Smooth muscle cell (in vitro differentiated cells): ENCODE data around the gene BIRC7. TPM values are rescaled to one million over a fixed set of nuclear protein-coding genes. Genes with fewer than 3 reads are reported as not detected.

Source experiments
- DNase-seq: peaks from one replicate; lab custom pipeline; 2025; ENCODE audit not compliant: unreplicated experiment; lab: John Stamatoyannopoulos, UW
- H2AFZ ChIP-seq: fragments of 200-600 bp; sonication (generic); 2 replicates; pipeline ENCODE4 v1.6.0; 2016; ENCODE audit warnings: antibody characterized with exemption, low read depth, mild to moderate bottlenecking
- H3F3A ChIP-seq: fragments of 200-600 bp; sonication (generic); 2 replicates; pipeline ENCODE4 v1.6.0; 2017; ENCODE audit warnings: antibody characterized with exemption, low read depth
- H3K27ac ChIP-seq: fragments of 200-600 bp; sonication (generic); 2 replicates; pipeline ENCODE4 v1.5.1; 2016; ENCODE audit warnings: low read depth, mild to moderate bottlenecking
- H3K27me3 ChIP-seq: fragments of 200-600 bp; sonication (generic); 2 replicates; pipeline ENCODE4 v1.6.1; 2016; ENCODE audit warnings: low read depth, mild to moderate bottlenecking
- H3K36me3 ChIP-seq: fragments of 200-600 bp; sonication (generic); 2 replicates; pipeline ENCODE4 v1.5.1; 2016; ENCODE audit warnings: low read depth
- H3K4me1 ChIP-seq: fragments of 200-600 bp; sonication (generic); 2 replicates; pipeline ENCODE4 v1.5.1; 2016; ENCODE audit warnings: low read depth
- H3K4me2 ChIP-seq: fragments of 200-600 bp; sonication (generic); 2 replicates; pipeline ENCODE4 v1.6.0; 2016; ENCODE audit warnings: mild to moderate bottlenecking
- H3K4me3 ChIP-seq: fragments of 200-600 bp; sonication (generic); 2 replicates; pipeline ENCODE4 v1.5.1; 2016; ENCODE audit warnings: mild to moderate bottlenecking
- H3K79me2 ChIP-seq: fragments of 200-600 bp; sonication (generic); 2 replicates; pipeline ENCODE4 v1.6.0; 2016; ENCODE audit warnings: low read depth, mild to moderate bottlenecking
- H3K9ac ChIP-seq: fragments of 200-600 bp; sonication (generic); 2 replicates; pipeline ENCODE4 v1.6.0; 2016; ENCODE audit warnings: low read depth
- H3K9me3 ChIP-seq: fragments of 200-600 bp; sonication (generic); replicated peaks from 2 replicates; pipeline ENCODE4 v1.5.1; 2016; ENCODE audit warnings: low read depth
- H4K20me1 ChIP-seq: fragments of 200-600 bp; sonication (generic); 2 replicates; pipeline ENCODE4 v1.6.0; 2016; ENCODE audit warnings: low read depth
- CTCF ChIP-seq: fragments of 200-600 bp; sonication (generic); IDR thresholded peaks from 2 replicates; pipeline ENCODE4 v1.5.1; 2017; ENCODE audit warnings: borderline replicate concordance, mild to moderate bottlenecking, antibody characterized with exemption; ENCODE audit not compliant: insufficient read depth, poor library complexity, severe bottlenecking
- WGBS: methylation state at CpG from one replicate; pipeline ENCODE4 v1.1.7; 2016; ENCODE audit warnings: low lambda C conversion rate; 5-methylcytosine and 5-hydroxymethylcytosine counted together
- polyA plus RNA-seq: library from polyadenylated mRNA; unstranded; fragments of >200 nt; fragmentation: Nextera tagmentation; extraction: Ambion mirVana; gene quantifications from 2 replicates; pipeline ENCODE4 v1.2.1, GENCODE V29; 2016
- total RNA-seq: library from RNA; depleted of rRNA; stranded (reverse); fragments of >200 nt; gene quantifications from 2 replicates; pipeline ENCODE4 v1.2.3, GENCODE V29; 2014

BIRC7 gene
- total and polyA plus RNA-seq, 2 experiments from 2014 or later, result 5.8 to 10.9 TPM

DNA sequence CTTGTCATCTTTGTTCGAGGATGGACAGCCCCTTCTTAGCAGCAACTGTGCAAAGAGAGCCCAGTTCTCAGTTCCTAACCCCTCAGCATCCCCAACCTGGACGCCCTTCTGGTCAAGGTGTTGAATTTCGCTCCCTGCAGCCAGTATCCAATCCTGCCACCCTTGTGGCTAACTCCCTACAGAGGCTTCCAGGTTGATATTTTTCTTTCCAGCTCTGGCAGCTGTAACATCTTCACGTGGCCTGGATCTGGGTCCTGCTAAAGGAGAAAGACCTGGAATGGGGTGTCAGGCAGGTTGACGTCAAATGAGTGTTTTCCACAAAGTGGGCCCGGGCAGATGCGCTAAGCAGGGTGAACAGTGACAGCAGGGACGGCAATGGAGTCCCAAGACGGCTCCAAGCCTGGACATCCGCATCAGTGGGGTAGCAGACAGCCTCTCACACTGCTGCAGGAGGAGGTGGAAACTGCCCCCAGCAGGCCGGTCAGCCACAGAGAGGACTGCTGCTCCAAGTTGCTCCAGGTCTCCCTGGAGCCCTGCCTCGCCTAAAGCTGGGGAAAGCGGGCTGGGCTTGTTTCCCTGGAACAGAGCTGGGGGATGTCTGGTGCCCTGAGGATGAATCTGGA is 18.7 kb upstream of the BIRC7 start:
- TF ChIP-seq CTCF, result no peak
- Histone ChIP-seq H3K27ac (peak overlapping the region; percentile 29), H3K27me3 (no peaks in the 10 kb centered on the region), H3K4me3 (peak overlapping the region; percentile 94), H3K79me2 (peaks cover 38% of the 10 kb centered on the region), H3K9me3 (no peaks in the 10 kb centered on the region), H3K36me3 (no peaks in the 10 kb centered on the region), H3K4me1 (peaks cover 7% of the 10 kb centered on the region), H2AFZ (peak overlapping the region; percentile 92), H4K20me1 (peaks cover 36% of the 10 kb centered on the region), H3K9ac (peak overlapping the region; percentile 77), H3K4me2 (peak overlapping the region; percentile 96), H3F3A (no peaks in the 10 kb centered on the region)
- no peak for DNase-seq
- WGBS, result 79% methylated on average over 13 of the region's 13 CpGs

GRCh38 chr20:63217706-63218105 is 18.0 kb upstream of the BIRC7 start:
- no peak overlapping the region for H3K4me3 ChIP-seq
- H2AFZ ChIP-seq, result no peak overlapping the region
- 94% methylated on average over 7 of the region's 7 CpGs for WGBS
- no peak overlapping the region for H3K9ac ChIP-seq
- H3K9me3 ChIP-seq, result no peaks in the 10 kb centered on the region
- no peaks in the 10 kb centered on the region for H3K27me3 ChIP-seq
- H3K36me3 ChIP-seq, result no peaks in the 10 kb centered on the region
- peaks cover 30% of the 10 kb centered on the region for H3K79me2 ChIP-seq
- H3K4me1 ChIP-seq, result peaks cover 7% of the 10 kb centered on the region
- no peak overlapping the region for H3K4me2 ChIP-seq
- DNase-seq, result no peak
- peaks cover 29% of the 10 kb centered on the region for H4K20me1 ChIP-seq
- H3F3A ChIP-seq, result no peaks in the 10 kb centered on the region
- no peak overlapping the region for H3K27ac ChIP-seq
- no peak for TF ChIP-seq CTCF

GRCh38 chr20:63218701-63219446 is 16.8 kb upstream of the BIRC7 start:
- no peak overlapping the region for H3K4me3 ChIP-seq
- no peaks in the 10 kb centered on the region for H3K36me3 ChIP-seq
- H3F3A ChIP-seq, result peaks cover 4% of the 10 kb centered on the region
- peaks cover 7% of the 10 kb centered on the region for H3K4me1 ChIP-seq
- no peak overlapping the region for H2AFZ ChIP-seq
- no peak overlapping the region for H3K9ac ChIP-seq
- H3K4me2 ChIP-seq, result no peak overlapping the region
- H3K27ac ChIP-seq, result no peak overlapping the region
- WGBS, result 86% methylated on average over 13 of the region's 13 CpGs
- H3K79me2 ChIP-seq, result peaks cover 18% of the 10 kb centered on the region
- no peak for TF ChIP-seq CTCF
- peaks cover 17% of the 10 kb centered on the region for H4K20me1 ChIP-seq
- no peaks in the 10 kb centered on the region for H3K27me3 ChIP-seq
- no peaks in the 10 kb centered on the region for H3K9me3 ChIP-seq
- no peak for DNase-seq
